ENCODE results near the gene MS4A4E.
"Not testable (repeated sequence)": the region's sequence is repeated elsewhere in the genome, so short reads cannot be mapped to it uniquely, and the experiment has no call there.

MS4A4E gene

DNA sequence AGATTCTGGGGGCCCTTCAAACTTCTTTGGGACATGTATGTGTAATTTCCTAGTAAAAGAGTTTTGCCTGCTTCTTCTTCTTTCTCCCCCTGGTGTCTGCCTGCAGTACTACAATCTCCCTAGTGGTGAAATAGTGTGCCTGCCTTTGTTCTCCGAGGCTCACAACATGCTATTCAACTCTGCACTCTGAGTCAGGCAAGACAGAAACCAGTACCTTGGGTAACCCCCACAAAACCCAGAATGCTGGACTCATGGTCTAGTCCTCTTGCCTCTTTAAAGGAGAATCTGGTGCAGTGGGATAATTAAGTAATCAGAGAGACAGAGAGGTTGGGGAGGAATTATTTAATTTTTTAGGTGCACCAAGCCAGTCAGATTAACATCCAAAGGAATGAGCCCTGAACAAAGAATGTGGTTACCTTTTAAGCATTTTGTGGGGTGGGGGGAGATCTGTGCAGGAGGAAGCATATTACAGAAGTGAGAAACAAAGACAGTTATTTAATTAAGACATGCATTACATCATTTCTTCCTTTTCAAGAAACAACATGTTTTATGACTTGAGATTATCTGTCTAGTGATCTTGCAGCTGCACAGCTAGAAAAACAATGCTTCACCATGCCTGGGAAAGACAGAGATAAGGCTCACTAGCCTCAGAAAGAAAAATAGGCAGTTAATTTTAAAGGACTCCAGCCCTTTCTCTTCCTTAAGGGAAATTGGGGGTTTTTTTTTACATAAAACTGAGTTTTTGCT lies 49.1 kb downstream of the MS4A4E start:
- H3K4me2 ChIP-seq, result peak overlapping the region; percentile 12 to 82 (median 36); a peak in 20 of 22 replicates
- peak overlapping the region; percentile 44 to 72 (median 63); a peak in 19 of 22 replicates for H3K27ac ChIP-seq
- peaks cover 13 to 77% (median 28%) of the 10 kb centered on the region in 10 experiments; a peak in 18 of 20 replicates for H3K4me1 ChIP-seq
- no peaks in the 10 kb centered on the region for H3K27me3 ChIP-seq
- TF ChIP-seq Cebpa-rat (IDR thresholded peaks at IDR 0.05), result no peak
- peak overlapping the region in 7 of 11 experiments; percentile 12 to 50 (median 42); a peak in 9 of 22 replicates for H3K9ac ChIP-seq
- no peaks in the 10 kb centered on the region for H4K20me1 ChIP-seq
- H3K36me3 ChIP-seq, result peaks cover 0 to 3% (median 0%) of the 10 kb centered on the region in 11 experiments; a peak in 1 of 22 replicates
- H3K4me3 ChIP-seq, result no peak overlapping the region
- H3K9me3 ChIP-seq (replicated peaks in 1 of 11), result peaks cover 21 to 65% (median 34%) of the 10 kb centered on the region in 11 experiments

GRCh38 chr11:60192564-60192963 lies 50.4 kb downstream of the MS4A4E start:
- not testable (repeated sequence) for H4K20me1 ChIP-seq, H3K36me3 ChIP-seq, H3K27me3 ChIP-seq, H3K9ac ChIP-seq
- Histone ChIP-seq H3K4me3 (peak overlapping the region in 1 of 10 experiments; percentile 21; a peak in 1 of 20 replicates), H3K4me2 (peak overlapping the region in 2 of 11 experiments; percentile 66 to 82; a peak in 3 of 22 replicates), H3K9me3 (replicated peaks in 1 of 11) (peaks cover 22 to 61% (median 29%) of the 10 kb centered on the region in 11 experiments), H3K27ac (peak overlapping the region in 7 of 11 experiments; percentile 30 to 71 (median 62); a peak in 7 of 22 replicates), H3K4me1 (peaks cover 20 to 85% (median 39%) of the 10 kb centered on the region in 10 experiments)

- Histone ChIP-seq H3K9ac (peak overlapping the region in 6 of 11 experiments; percentile 24 to 67 (median 48); a peak in 8 of 22 replicates), H3K4me1 (peaks cover 27 to 87% (median 51%) of the 10 kb centered on the region in 10 experiments), H3K9me3 (replicated peaks in 1 of 11) (peaks cover 22 to 73% (median 40%) of the 10 kb centered on the region in 11 experiments), H3K4me2 (peak overlapping the region; percentile 30 to 98 (median 56); a peak in 18 of 22 replicates), H3K27ac (peak overlapping the region in 9 of 11 experiments; percentile 51 to 94 (median 86); a peak in 15 of 22 replicates)
- H3K27me3 ChIP-seq, H4K20me1 ChIP-seq, H3K36me3 ChIP-seq, H3K4me3 ChIP-seq: not testable (repeated sequence)
These were observed 54.5 kb downstream of the MS4A4E start for GRCh38 chr11:60188481-60188880.

- peaks cover 34 to 86% (median 65%) of the 10 kb centered on the region in 10 experiments for H3K4me1 ChIP-seq
- not testable (repeated sequence) for H4K20me1 ChIP-seq
These were observed 56.8 kb downstream of the MS4A4E start for GRCh38 chr11:60186128-60186527.

DNA sequence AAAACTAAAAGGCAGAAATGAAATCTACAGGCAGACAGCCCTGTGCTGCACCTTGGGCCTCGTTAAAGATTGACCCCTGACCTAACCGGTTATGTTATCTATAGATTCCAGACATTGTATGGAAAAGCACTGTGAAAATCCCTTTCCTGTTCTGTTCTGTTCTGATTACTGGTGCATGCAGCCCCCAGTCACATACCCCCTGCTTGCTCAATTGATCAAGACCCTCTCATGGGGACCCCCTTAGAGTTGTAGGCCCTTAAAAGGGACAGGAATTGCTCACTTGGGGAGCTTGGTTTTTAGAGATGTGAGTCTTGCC lies 57.5 kb downstream of the MS4A4E start:
- H3K27me3 ChIP-seq, H4K20me1 ChIP-seq: not testable (repeated sequence)
- Histone ChIP-seq H3K4me1 (peaks cover 34 to 92% (median 65%) of the 10 kb centered on the region in 10 experiments), H3K9ac (peak overlapping the region in 8 of 11 experiments; percentile 52 to 77 (median 68); a peak in 16 of 22 replicates), H3K27ac (peak overlapping the region; percentile 36 to 94 (median 86); a peak in 20 of 22 replicates), H3K4me2 (peak overlapping the region; percentile 36 to 98 (median 78)), H3K36me3 (peaks cover 0 to 19% (median 0%) of the 10 kb centered on the region in 11 experiments; a peak in 4 of 22 replicates), H3K9me3 (replicated peaks in 1 of 11) (peaks cover 0 to 52% (median 19%) of the 10 kb centered on the region in 11 experiments; a peak in 19 of 22 replicates), H3K4me3 (peak overlapping the region in 1 of 10 experiments; percentile 53; a peak in 2 of 20 replicates)

More at GRCh38 chr11:60186128-60186527, 56.8 kb downstream of the MS4A4E start:
- H3K36me3 ChIP-seq, result peaks cover 0 to 14% (median 0%) of the 10 kb centered on the region in 11 experiments; a peak in 3 of 22 replicates
- peak overlapping the region in 8 of 11 experiments; percentile 52 to 77 (median 68); a peak in 16 of 22 replicates for H3K9ac ChIP-seq
- H3K27me3 ChIP-seq, result not testable (repeated sequence)
- H3K9me3 ChIP-seq (replicated peaks in 1 of 11), result peaks cover 0 to 58% (median 19%) of the 10 kb centered on the region in 11 experiments; a peak in 19 of 22 replicates
- H3K27ac ChIP-seq, result peak overlapping the region; percentile 36 to 94 (median 86); a peak in 20 of 22 replicates
- H3K4me3 ChIP-seq, result peak overlapping the region in 2 of 10 experiments; percentile 18 to 53; a peak in 4 of 20 replicates
- H3K4me2 ChIP-seq, result peak overlapping the region; percentile 36 to 98 (median 78); a peak in 21 of 22 replicates

GRCh38 chr11:60184824-60185511 lies 58.0 kb downstream of the MS4A4E start:
- peak overlapping the region; percentile 36 to 98 (median 78) for H3K4me2 ChIP-seq
- H3K36me3 ChIP-seq, result peaks cover 0 to 24% (median 0%) of the 10 kb centered on the region in 11 experiments; a peak in 7 of 22 replicates
- H3K9ac ChIP-seq, result peak overlapping the region in 9 of 11 experiments; percentile 19 to 88 (median 65); a peak in 16 of 22 replicates

GRCh38 chr11:60183591-60184205 lies 59.2 kb downstream of the MS4A4E start:
- H3K4me1 ChIP-seq, result peaks cover 32 to 92% (median 60%) of the 10 kb centered on the region in 10 experiments
- peaks cover 0 to 48% (median 18%) of the 10 kb centered on the region in 11 experiments; a peak in 19 of 22 replicates for H3K9me3 ChIP-seq (replicated peaks in 1 of 11)
- peak overlapping the region; percentile 17 to 98 (median 78); a peak in 19 of 22 replicates for H3K4me2 ChIP-seq
- peak in 4 of 11 experiments; percentile 15 to 63 (median 46); a peak in 3 of 22 replicates for TF ChIP-seq Cebpa-rat (IDR thresholded peaks at IDR 0.05)
- peak overlapping the region in 8 of 11 experiments; percentile 48 to 88 (median 66); a peak in 15 of 22 replicates for H3K9ac ChIP-seq
- no peaks in the 10 kb centered on the region for H3K27me3 ChIP-seq
- H3K4me3 ChIP-seq, result peak overlapping the region in 5 of 10 experiments; percentile 23 to 75 (median 35); a peak in 6 of 20 replicates
- H3K36me3 ChIP-seq, result peaks cover 0 to 37% (median 0%) of the 10 kb centered on the region in 11 experiments; a peak in 8 of 22 replicates
- peaks cover 0 to 8% (median 0%) of the 10 kb centered on the region in 11 experiments; a peak in 1 of 22 replicates for H4K20me1 ChIP-seq
- peak overlapping the region in 10 of 11 experiments; percentile 27 to 94 (median 86); a peak in 19 of 22 replicates for H3K27ac ChIP-seq

More at GRCh38 chr11:60184824-60185511, 58.0 kb downstream of the MS4A4E start:
- peaks cover 34 to 97% (median 67%) of the 10 kb centered on the region in 10 experiments for H3K4me1 ChIP-seq
- H3K4me3 ChIP-seq, result no peak overlapping the region
- peak in 3 of 11 experiments; percentile 21 to 73 (median 69); a peak in 4 of 22 replicates for TF ChIP-seq Cebpa-rat (IDR thresholded peaks at IDR 0.05)
- H3K9me3 ChIP-seq (replicated peaks in 1 of 11), result peaks cover 0 to 47% (median 19%) of the 10 kb centered on the region in 11 experiments; a peak in 19 of 22 replicates
- H3K27me3 ChIP-seq, result no peaks in the 10 kb centered on the region
- peak overlapping the region; percentile 36 to 94 (median 86) for H3K27ac ChIP-seq
- H4K20me1 ChIP-seq, result peaks cover 0 to 2% (median 0%) of the 10 kb centered on the region in 11 experiments; a peak in 1 of 22 replicates

Measured in BLaER1 treated with 17β-estradiol and CSF1 and Interleukin-3, amounts not matched to agents 10 nM and 100 nM (cell line).